NCI-H1105 (cell line): ENCODE results near the gene INPP5A.
"Not testable (repeated sequence)": the region's sequence is repeated elsewhere in the genome, so short reads cannot be mapped to it uniquely, and the experiment has no call there.

Experiments used
- DNase-seq: peaks from one replicate; lab custom pipeline; 2025; lab: John Stamatoyannopoulos, UW

The INPP5A gene

GRCh38 chr10:132762267-132762666, 224.7 kb downstream of the INPP5A start:
- no peak for DNase-seq

- no peak for DNase-seq
Measured at GRCh38 chr10:132763545-132763944, 226.0 kb downstream of the INPP5A start.

- DNase-seq, result no peak
Measured at GRCh38 chr10:132764108-132764507, 226.5 kb downstream of the INPP5A start.

- DNase-seq, result no peak
Measured at GRCh38 chr10:132765435-132765834, 227.8 kb downstream of the INPP5A start.

- no peak for DNase-seq
Measured at GRCh38 chr10:132766291-132766690, 228.7 kb downstream of the INPP5A start.

- DNase-seq, result no peak
Measured at GRCh38 chr10:132768346-132769248, 231.0 kb downstream of the INPP5A start.

- DNase-seq, result no peak
Measured at GRCh38 chr10:132770061-132771021, 232.8 kb downstream of the INPP5A start.

GRCh38 chr10:132772816-132773215, 235.2 kb downstream of the INPP5A start:
- DNase-seq, result not testable (repeated sequence)

GRCh38 chr10:132774181-132774901, 236.8 kb downstream of the INPP5A start:
- DNase-seq, result no peak

GRCh38 chr10:132774902-132775863, 237.6 kb downstream of the INPP5A start:
- no peak for DNase-seq

- DNase-seq, result no peak
Measured at GRCh38 chr10:132776186-132776585, 238.6 kb downstream of the INPP5A start.

GRCh38 chr10:132776821-132777220, 239.2 kb downstream of the INPP5A start:
- no peak for DNase-seq

GRCh38 chr10:132777441-132777840, 239.9 kb downstream of the INPP5A start:
- no peak for DNase-seq

GRCh38 chr10:132779549-132780294, 242.1 kb downstream of the INPP5A start:
- no peak for DNase-seq

- DNase-seq, result no peak
Measured at GRCh38 chr10:132780356-132780755, 242.8 kb downstream of the INPP5A start.

- no peak for DNase-seq
Measured at GRCh38 chr10:132781556-132781955, 244.0 kb downstream of the INPP5A start.

- DNase-seq, result no peak
Measured at GRCh38 chr10:132783165-132783939, 245.8 kb downstream of the INPP5A start.

GRCh38 chr10:132783940-132784865, 246.6 kb downstream of the INPP5A start:
- no peak for DNase-seq
